K562 (cell line): Measurements from ENCODE around the gene LIPI. TPM values are rescaled to one million over a fixed set of nuclear protein-coding genes. Genes with fewer than 3 reads are reported as not detected.

Experiments
- ATAC-seq: fragments of 200-7000 bp; cut with Tn5 transposase; 3 replicates; pipeline ENCODE4 v1.9.1; 2020; ENCODE audit warnings: moderate library complexity
- BruUV-seq: library from RNA; stranded (reverse); fragments of 400-500 nt; replicated peaks from 2 replicates; lab custom pipeline; 2021; lab: Mats Ljungman, UMichigan
- CTCF ChIA-PET: fragments of 300-600 bp; formaldehyde crosslinking; extraction: SDS; loops from one replicate; lab custom pipeline; 2021; ENCODE audit warnings: low intra/inter-chr PET ratio; lab: Yijun Ruan, JAX
- POLR2A ChIA-PET: fragments of 300-600, 350-650 bp; sonication (Branson Sonifier 250); formaldehyde crosslinking; extraction: SDS; loops from one replicate; lab custom pipeline; 2021; ENCODE audit warnings: antibody characterized with exemption, inconsistent platforms; lab: Yijun Ruan, JAX
- DNase-seq, 4 experiments: peaks; one replicate each; pipeline versions ENCODE4 v3.0.0 to v3.0.0-alpha.2; 2011 to 2018; ENCODE audit warnings: low spot score in 3 of 4, mixed read lengths in 3 of 4; ENCODE audit errors: extremely low read depth in 1 of 4
- FAIRE-seq: peaks from 2 replicates; lab custom pipeline; 2011; peaks lifted over from hg19 to GRCh38; lab: Jason Lieb, UNC
- H2AFZ ChIP-seq: 2 replicates; pipeline ENCODE4 v1.6.0; 2011; ENCODE audit warnings: low read depth, low read length, control low read depth, inconsistent platforms
- H3K27ac ChIP-seq: fragments of 200-600 bp; 3 replicates; pipeline ENCODE4 v1.8.0; 2011; ENCODE audit warnings: low read depth, mild to moderate bottlenecking, control low read depth, inconsistent platforms, low read length, moderate library complexity, mixed read lengths; ENCODE audit errors: extremely low read depth
- H3K27me3 ChIP-seq, 2 experiments: fragments of 300-600 bp in 1 of 2; 2 replicates in 1 of 2; 3 replicates in 1 of 2; pipeline versions ENCODE4 v1.6.0 to v1.8.0; 2011; ENCODE audit warnings: inconsistent platforms in 2 of 2, low read length in 2 of 2, mild to moderate bottlenecking in 1 of 2, mixed read lengths in 1 of 2, moderate library complexity in 1 of 2; ENCODE audit not compliant: control insufficient read depth in 2 of 2, insufficient read depth in 2 of 2
- H3K36me3 ChIP-seq: fragments of 300-600 bp; 3 replicates; pipeline ENCODE4 v1.8.0; 2011; ENCODE audit warnings: mild to moderate bottlenecking, low read length, inconsistent platforms; ENCODE audit not compliant: control insufficient read depth, insufficient read depth
- H3K4me1 ChIP-seq, 2 experiments: fragments of 200-600 bp in 1 of 2; replicated peaks in 1 of 2; 2 replicates in 1 of 2; 3 replicates in 1 of 2; pipeline versions ENCODE4 v1.5.1 to v1.8.0; 2011; ENCODE audit warnings: inconsistent platforms in 2 of 2, low read length in 2 of 2, mild to moderate bottlenecking in 1 of 2, mixed read lengths in 1 of 2, moderate library complexity in 1 of 2; ENCODE audit not compliant: control insufficient read depth in 2 of 2, insufficient read depth in 2 of 2
- H3K4me2 ChIP-seq: 2 replicates; pipeline ENCODE4 v1.6.1; 2011; ENCODE audit warnings: low read length, control low read depth, inconsistent platforms, mixed read lengths; ENCODE audit not compliant: insufficient read depth
- H3K4me3 ChIP-seq: fragments of 200-600 bp; sonication (generic), shearing (Covaris generic); 2 replicates; pipeline ENCODE4 v1.5.1; 2016; ENCODE audit warnings: control low read depth, inconsistent platforms
- H3K79me2 ChIP-seq: fragments of 200-600 bp; 3 replicates; pipeline ENCODE4 v1.8.0; 2011; ENCODE audit warnings: low read length, inconsistent platforms; ENCODE audit not compliant: control insufficient read depth, insufficient read depth
- H3K9ac ChIP-seq, 2 experiments: 2 replicates each; pipeline versions ENCODE4 v1.6.0 to v1.6.1; 2011; ENCODE audit warnings: low read depth in 2 of 2, low read length in 2 of 2, control low read depth in 1 of 2, inconsistent platforms in 1 of 2, mild to moderate bottlenecking in 1 of 2, mixed read lengths in 1 of 2; ENCODE audit not compliant: insufficient read depth in 1 of 2
- H3K9me1 ChIP-seq: one replicate; pipeline ENCODE4 v1.6.0; 2011; ENCODE audit warnings: inconsistent platforms, mild to moderate bottlenecking, low read length, moderate library complexity; ENCODE audit not compliant: control insufficient read depth, insufficient read depth
- H3K9me3 ChIP-seq: replicated peaks from 2 replicates; pipeline ENCODE4 v1.5.1; 2011; ENCODE audit warnings: low read depth, low read length, inconsistent platforms; ENCODE audit not compliant: control insufficient read depth, insufficient read depth
- H4K20me1 ChIP-seq: replicated peaks from 2 replicates; pipeline ENCODE4 v1.6.1; 2011; ENCODE audit warnings: low read length, inconsistent platforms, mixed read lengths; ENCODE audit not compliant: control insufficient read depth, insufficient read depth
- EGR1 ChIP-seq: fragments of 450-650 bp; conservative IDR thresholded peaks from 2 replicates; pipeline ENCODE4 v1.6.1; 2017; ENCODE audit warnings: mild to moderate bottlenecking
- ELF2 ChIP-seq: fragments of 250-450 bp; sonication (Bioruptor Pico); IDR thresholded peaks from 2 replicates; pipeline ENCODE4 v1.5.0; 2021; ENCODE audit warnings: mild to moderate bottlenecking
- ELF4 ChIP-seq: fragments of 450-650 bp; formaldehyde crosslinking; IDR thresholded peaks from 2 replicates; pipeline ENCODE4 v1.4.0; 2022; ENCODE audit warnings: missing genetic modification characterization
- FOXJ2 ChIP-seq: fragments of 200-800 bp; sonication (Bioruptor generic); IDR thresholded peaks from 2 replicates; pipeline ENCODE4 v1.6.1; 2016; ENCODE audit warnings: missing genetic modification characterization, missing compliant biosample characterization
- GTF2A2 ChIP-seq: IDR thresholded peaks from 2 replicates; pipeline ENCODE4 v1.6.1; 2016; ENCODE audit warnings: mild to moderate bottlenecking, missing genetic modification characterization, missing compliant biosample characterization
- NBN ChIP-seq: fragments of 450-650 bp; IDR thresholded peaks from 2 replicates; pipeline ENCODE4 v1.6.1; 2016; ENCODE audit warnings: low read depth, mild to moderate bottlenecking
- NFIX ChIP-seq: fragments of 250-450 bp; sonication (Bioruptor Pico); IDR thresholded peaks from 2 replicates; pipeline ENCODE4 v1.4.0; 2020; ENCODE audit warnings: low read depth, mild to moderate bottlenecking, moderate library complexity
- ZFPM2 ChIP-seq: fragments of 250-450 bp; sonication (Bioruptor Pico); IDR thresholded peaks from 2 replicates; pipeline ENCODE4 v1.5.1; 2022; ENCODE audit warnings: mild to moderate bottlenecking
- ZNF224 ChIP-seq: sonication (generic); formaldehyde crosslinking; IDR thresholded peaks from 2 replicates; pipeline ENCODE4 v1.8.0; 2022; ENCODE audit warnings: mild to moderate bottlenecking, missing genetic modification reagents
- ZNF274 ChIP-seq: IDR thresholded peaks from 2 replicates; pipeline ENCODE4 v1.6.1; 2011; ENCODE audit warnings: low read depth, mild to moderate bottlenecking, low read length, moderate library complexity, borderline replicate concordance
- ZNF431 ChIP-seq: sonication (generic); formaldehyde crosslinking; IDR thresholded peaks from 2 replicates; pipeline ENCODE4 v1.8.0; 2022; ENCODE audit warnings: mild to moderate bottlenecking, missing genetic modification reagents
- WGBS: fragments of 100-300 bp; shearing (Covaris generic); methylation state at CpG from one replicate; pipeline ENCODE4 v1.1.6; 2016; ENCODE audit warnings: low coverage, mixed read lengths; ENCODE audit not compliant: insufficient coverage; ENCODE audit errors: missing lambda C conversion rate; 5-methylcytosine and 5-hydroxymethylcytosine counted together
- in situ Hi-C: fragments of 300-500 bp; cut with MboI; formaldehyde crosslinking; loops from 4 replicates; pipeline ENCODE4 v1.15.0; 2018; ENCODE audit warnings: inconsistent platforms, mixed read lengths
- intact Hi-C: fragments of 100-400 bp; cut with micrococcal nuclease; formaldehyde crosslinking; loops from 2 replicates; pipeline ENCODE4 v1.14.2; 2022
- polyA plus RNA-seq, 8 experiments: library from polyadenylated mRNA; depleted of rRNA in 4 of 8; stranded (reverse) in 5 of 8; unstranded in 3 of 8; fragments of >200 nt; fragmentation: Nextera tagmentation in 2 of 8; fragmentation: Illumina TruSeq in 1 of 8; extraction: Ambion mirVana in 2 of 8; extraction: Trizol in 1 of 8; gene quantifications; 2 replicates each; pipeline versions ENCODE4 v1.2.1 to v1.2.3, GENCODE V29; 2011 to 2014; ENCODE audit warnings: inconsistent platforms in 1 of 8, missing spikeins in 1 of 8
- total RNA-seq, 7 experiments: library from RNA; depleted of rRNA in 6 of 7; stranded (reverse); fragments of >200 nt in 6 of 7; fragmentation: Illumina TruSeq in 2 of 7; extraction: Trizol in 2 of 7; gene quantifications; 2 replicates each; pipeline versions ENCODE4 v1.2.1 to v1.2.3, GENCODE V29; 2011 to 2021; ENCODE audit warnings: low replicate concordance in 1 of 7
- TF ChIP-seq, protein P1 (sequence below): fragments of 250-450 bp; sonication (Bioruptor Pico); IDR thresholded peaks from 2 replicates; pipeline ENCODE4 v1.9.0; 2021; ENCODE audit warnings: mild to moderate bottlenecking
- TF ChIP-seq, protein P2 (sequence below): fragments of 250-450 bp; sonication (Bioruptor Pico); IDR thresholded peaks from 2 replicates; pipeline ENCODE4 v1.5.0; 2021; ENCODE audit warnings: mild to moderate bottlenecking, borderline replicate concordance

The LIPI gene
- total and polyA plus RNA-seq, 9 of the 15 experiments (the other 6 are each of a cell fraction or from before 2014, with no cell fraction given): not detected

DNA sequence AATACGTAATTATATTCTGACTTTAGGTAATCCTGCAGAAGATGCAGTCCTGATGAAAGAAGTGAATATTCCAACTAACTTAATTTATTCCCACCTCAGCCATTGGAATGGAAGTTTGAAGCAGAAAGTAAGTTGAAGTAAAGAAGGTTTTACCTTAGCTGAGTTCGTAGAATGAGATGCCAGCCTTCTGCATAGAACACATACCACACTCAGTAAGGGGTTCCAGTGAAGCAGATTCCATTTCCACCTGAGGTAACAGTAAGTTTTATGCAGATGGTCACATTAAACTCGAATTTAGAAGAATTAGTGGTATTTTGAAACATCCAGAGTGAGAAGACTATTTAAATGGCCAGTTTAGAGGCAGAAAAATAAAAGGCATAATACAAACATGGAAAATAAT is 25.4 kb upstream of the LIPI start:
- Histone ChIP-seq H3K27ac (no peak overlapping the region), H3K79me2 (no peaks in the 10 kb centered on the region), H2AFZ (no peak overlapping the region), H3K4me1 (no peaks in the 10 kb centered on the region), H3K36me3 (no peaks in the 10 kb centered on the region), H3K9me3 (no peaks in the 10 kb centered on the region), H3K4me2 (no peak overlapping the region), H3K4me3 (no peak overlapping the region), H3K9me1 (no peaks in the 10 kb centered on the region), H4K20me1 (no peaks in the 10 kb centered on the region), H3K27me3 (no peaks in the 10 kb centered on the region), H3K9ac (no peak overlapping the region)
- DNase-seq: no peak
- in situ Hi-C loops (no loop called here), intact Hi-C loops (no loop called here)
- FAIRE-seq: no peak
- no peak for ATAC-seq
- WGBS: 12% methylated on average over 3 of the region's 3 CpGs
- POLR2A ChIA-PET: no interaction called here
- BruUV-seq: no TSS peak
- CTCF ChIA-PET: no interaction called here
- TF ChIP-seq NBN: no peak
- TF ChIP-seq GTF2A2 (tag): no peak
- TF ChIP-seq ELF4 (CRISPR knock-in tag): no peak
- no peak for TF ChIP-seq EGR1
- TF ChIP-seq ZNF224 (CRISPR knock-in tag): no peak
- TF ChIP-seq NFIX (CRISPR knock-in tag): no peak
- TF ChIP-seq ZNF274: no peak
- TF ChIP-seq ZNF431 (CRISPR knock-in tag): no peak
- TF ChIP-seq ELF2 (CRISPR knock-in tag): no peak
- TF ChIP-seq ZFPM2: no peak
- TF ChIP-seq, protein P1, sequence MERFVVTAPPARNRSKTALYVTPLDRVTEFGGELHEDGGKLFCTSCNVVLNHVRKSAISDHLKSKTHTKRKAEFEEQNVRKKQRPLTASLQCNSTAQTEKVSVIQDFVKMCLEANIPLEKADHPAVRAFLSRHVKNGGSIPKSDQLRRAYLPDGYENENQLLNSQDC (CRISPR knock-in tag): no peak
- TF ChIP-seq FOXJ2 (tag): no peak
- TF ChIP-seq, protein P2, sequence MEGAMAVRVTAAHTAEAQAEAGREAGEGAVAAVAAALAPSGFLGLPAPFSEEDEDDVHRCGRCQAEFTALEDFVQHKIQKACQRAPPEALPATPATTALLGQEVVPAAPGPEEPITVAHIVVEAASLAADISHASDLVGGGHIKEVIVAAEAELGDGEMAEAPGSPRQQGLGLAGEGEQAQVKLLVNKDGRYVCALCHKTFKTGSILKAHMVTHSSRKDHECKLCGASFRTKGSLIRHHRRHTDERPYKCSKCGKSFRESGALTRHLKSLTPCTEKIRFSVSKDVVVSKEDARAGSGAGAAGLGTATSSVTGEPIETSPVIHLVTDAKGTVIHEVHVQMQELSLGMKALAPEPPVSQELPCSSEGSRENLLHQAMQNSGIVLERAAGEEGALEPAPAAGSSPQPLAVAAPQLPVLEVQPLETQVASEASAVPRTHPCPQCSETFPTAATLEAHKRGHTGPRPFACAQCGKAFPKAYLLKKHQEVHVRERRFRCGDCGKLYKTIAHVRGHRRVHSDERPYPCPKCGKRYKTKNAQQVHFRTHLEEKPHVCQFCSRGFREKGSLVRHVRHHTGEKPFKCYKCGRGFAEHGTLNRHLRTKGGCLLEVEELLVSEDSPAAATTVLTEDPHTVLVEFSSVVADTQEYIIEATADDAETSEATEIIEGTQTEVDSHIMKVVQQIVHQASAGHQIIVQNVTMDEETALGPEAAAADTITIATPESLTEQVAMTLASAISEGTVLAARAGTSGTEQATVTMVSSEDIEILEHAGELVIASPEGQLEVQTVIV (CRISPR knock-in tag): no peak
- TF ChIP-seq, all 486 proteins: peak for 0
